Stimulated activated CD4-positive, alpha-beta T cell treated with anti-CD3 and anti-CD28 coated beads, Interleukin-15, amount 100 ng/mL, for 48 hours (primary cell): ENCODE measurements around the gene DSCAM.

ENCODE experiments used
- DNase-seq, 2 donors: peaks; one replicate each; pipeline ENCODE4 v3.0.0-alpha.2; 2020; ENCODE audit warnings: low read depth in 2 of 2

DSCAM gene

GRCh38 chr21:40662889-40663288 is 184.1 kb downstream of the DSCAM start:
- no peak for DNase-seq

- DNase-seq: no peak
Measured at GRCh38 chr21:40660461-40660860, 186.5 kb downstream of the DSCAM start.

GRCh38 chr21:40658311-40658710 is 188.6 kb downstream of the DSCAM start:
- no peak for DNase-seq

DNA sequence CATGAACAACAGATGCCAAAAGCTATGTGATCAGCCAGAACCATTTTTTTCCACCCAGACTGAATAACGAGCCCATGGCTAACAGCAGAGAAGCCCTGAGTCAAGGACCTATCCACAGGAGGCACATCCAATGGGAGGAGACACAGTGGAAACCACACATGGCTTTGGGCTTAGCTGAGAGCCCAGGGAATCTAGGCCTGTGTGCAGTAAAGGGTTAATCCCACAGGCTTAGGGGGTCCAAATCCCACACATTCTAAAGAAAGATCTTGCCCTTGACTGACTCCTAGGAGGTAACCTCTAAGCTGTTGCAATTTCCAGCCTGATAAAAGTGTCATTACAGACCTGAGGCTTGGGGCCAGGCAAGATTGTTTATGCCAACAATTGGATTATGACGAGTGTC is 194.5 kb downstream of the DSCAM start:
- no peak for DNase-seq

DNA sequence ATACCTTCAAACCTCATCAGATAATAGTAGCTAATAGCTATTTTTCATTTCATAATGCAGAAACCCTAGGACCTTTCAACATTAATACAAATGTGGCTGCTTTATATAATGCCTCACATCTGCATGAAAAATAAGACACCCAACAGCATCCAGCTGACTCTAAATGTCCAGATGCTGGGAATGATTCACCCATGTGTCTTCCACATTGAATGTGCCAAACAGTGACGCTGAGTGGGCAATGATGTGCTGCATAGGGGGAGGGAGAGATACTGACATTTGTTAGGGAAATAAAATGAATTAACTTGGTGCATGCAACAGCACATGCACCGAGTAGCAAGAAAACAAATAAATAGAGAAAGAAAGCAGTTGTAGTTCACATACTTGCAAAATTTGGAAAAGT is 199.3 kb downstream of the DSCAM start:
- no peak for DNase-seq

- no peak for DNase-seq
Measured at GRCh38 chr21:40646651-40647050, 200.3 kb downstream of the DSCAM start.

DNA sequence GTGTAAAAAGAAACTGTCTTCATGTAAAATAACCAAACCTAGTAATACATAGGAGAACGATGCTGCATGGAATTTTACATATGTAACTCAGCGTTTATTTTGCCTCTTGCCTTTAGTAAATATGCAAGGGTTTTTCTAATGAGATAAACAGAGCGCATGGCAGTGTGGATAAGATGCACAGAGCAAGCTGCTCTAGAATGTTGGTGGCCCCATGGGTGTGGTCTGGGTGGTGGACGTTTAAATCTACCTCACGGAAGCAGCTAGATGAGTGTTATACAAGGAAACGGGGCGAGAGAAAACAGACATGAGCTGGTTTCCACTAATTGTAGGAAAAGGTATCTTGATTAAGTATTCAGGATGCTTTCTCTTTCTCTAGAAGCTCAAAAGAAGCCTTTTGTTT is 205.9 kb downstream of the DSCAM start:
- no peak for DNase-seq

DNA sequence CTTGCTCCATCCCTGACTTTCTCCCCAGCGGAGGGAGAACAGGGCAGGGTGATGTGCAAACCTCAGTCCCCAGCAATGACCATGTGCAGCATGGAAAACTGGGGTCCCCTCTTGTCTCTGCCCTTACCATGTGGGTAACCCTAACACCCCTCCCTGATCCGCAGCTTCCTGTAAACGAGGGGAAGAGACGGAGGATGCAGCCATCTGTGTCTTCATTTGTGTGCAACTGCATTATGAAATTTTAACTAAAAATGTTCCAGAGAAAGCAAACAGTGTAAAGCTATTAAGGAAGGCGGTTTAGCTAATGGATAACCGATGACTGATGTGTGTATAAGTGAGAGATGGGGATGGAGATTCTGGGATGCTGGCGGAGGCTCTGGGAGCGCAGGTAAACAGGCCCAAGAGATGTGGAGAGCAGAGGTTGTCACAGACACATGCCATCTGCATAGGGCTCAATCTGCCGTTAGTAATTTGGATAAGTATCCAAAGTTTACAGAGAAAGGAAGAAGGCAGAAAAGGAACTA is 206.6 kb downstream of the DSCAM start:
- no peak for DNase-seq

GRCh38 chr21:40639616-40640194 is 207.3 kb downstream of the DSCAM start:
- no peak for DNase-seq

GRCh38 chr21:40638466-40639251 is 208.3 kb downstream of the DSCAM start:
- DNase-seq: no peak

DNA sequence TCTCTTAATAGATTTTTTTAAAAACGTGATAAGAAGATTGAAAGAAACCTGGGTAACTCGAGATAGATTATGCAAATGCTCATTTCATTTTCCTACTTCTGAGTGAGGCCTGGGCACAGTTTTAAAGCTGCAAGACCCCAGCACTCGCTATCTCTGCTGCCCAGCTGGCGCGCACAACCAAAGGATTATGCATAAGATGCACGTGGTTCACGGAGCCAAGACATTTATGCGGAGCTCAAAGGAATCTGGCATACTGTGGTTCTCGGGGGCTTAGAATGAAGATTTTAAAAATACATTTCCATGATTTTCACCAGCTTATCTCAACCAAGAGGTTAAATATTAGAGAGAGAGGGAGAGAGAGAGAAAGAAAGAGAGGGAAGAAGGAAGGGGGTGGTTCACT is 210.9 kb downstream of the DSCAM start:
- no peak for DNase-seq

DNA sequence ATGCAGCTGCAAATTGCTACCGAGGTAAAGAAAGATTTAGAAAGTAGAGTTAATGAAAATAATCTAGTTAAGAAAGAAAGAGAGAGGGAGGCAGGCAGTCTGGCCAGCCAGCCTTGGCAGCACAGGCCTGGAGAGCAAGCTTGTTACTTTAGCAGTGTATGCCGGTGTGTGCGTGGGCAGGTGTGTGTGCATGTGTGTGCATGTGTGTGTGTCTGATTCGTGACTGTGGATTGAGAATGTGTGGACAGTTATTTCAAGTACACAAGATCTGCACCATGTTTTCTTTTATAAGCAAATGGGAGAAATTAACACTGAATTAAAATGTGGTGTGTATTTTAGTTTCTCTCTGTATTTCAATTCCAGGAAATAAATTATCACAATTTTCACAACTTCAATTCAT is 211.6 kb downstream of the DSCAM start:
- DNase-seq: no peak

DNA sequence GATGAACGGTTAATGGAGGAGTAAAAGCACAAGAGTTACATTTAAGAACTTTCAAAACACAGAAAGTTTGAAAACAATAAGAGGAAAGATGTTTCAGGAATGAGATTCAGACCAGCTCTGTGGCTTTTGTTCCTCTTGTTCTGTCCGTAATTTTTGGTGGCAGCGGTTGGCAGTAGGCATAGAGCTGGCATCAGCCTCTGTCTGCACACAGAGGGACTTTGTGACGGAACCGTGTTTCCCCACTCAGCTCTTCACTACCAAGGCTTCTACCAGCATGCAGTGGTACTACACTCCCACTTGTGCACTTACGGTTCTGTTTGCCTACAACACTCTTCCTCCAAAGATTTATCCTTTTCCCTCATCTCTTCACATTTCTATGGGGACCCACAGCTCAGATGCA is 212.8 kb downstream of the DSCAM start:
- DNase-seq: no peak

GRCh38 chr21:40633048-40633447 is 213.9 kb downstream of the DSCAM start:
- DNase-seq: no peak

DNA sequence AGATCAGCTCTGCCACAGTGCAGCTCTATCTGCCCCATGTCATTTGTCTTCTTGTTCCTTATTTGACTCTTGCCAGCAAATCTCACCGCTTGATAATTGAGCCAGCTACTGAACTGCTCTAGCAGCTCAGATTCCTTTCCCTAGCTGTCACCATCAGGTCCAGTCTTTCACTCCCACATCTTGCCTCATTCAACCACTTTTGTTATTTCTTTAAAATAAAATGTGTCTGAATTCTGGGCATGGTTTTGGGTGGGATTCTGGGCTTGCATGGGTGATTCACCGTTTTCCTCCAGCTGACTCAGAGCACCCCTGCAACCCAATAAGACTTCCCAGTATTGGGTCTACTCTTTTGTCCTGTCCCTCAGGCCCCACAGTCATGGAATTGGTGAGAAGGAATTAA is 215.7 kb downstream of the DSCAM start:
- no peak for DNase-seq

DNA sequence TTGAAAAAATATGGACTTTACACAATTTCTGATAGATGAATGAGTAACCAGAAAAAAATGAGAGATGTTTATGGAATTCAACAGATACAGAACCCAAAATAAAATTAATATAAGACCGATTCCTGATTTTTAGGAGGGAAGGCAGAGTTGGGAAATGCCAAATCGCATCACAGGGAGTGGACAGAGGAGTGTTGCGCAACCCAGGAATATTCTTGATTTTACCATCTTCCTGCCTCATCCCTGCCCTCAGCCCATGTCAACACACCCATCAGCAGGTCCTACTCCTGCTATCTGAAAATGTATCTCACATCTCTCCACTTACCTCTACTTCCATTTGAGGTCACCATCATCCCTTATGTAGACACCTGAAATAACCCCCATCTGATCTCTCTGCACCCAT is 221.0 kb downstream of the DSCAM start:
- DNase-seq: no peak

DNA sequence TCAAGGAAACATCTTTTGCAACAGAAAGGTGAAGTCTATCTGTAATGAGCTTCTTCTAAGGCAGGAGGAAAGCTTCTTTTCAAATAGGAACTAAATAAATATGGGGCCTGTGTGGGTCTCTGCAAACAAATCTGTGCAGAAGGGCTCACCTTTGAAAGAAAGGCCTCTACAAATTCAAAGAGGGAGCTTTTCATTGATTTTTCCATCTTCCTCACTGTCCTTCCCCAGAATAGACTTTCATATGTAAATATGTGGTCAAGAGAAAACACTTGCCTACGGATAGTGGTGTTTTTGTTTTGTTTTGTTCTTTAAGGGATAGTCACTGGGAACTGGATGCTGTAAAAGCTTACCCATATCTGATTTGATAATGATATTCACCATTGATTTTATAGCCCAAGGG is 223.4 kb downstream of the DSCAM start:
- DNase-seq: no peak

- no peak for DNase-seq
Measured at GRCh38 chr21:40622531-40622930, 224.4 kb downstream of the DSCAM start.

DNA sequence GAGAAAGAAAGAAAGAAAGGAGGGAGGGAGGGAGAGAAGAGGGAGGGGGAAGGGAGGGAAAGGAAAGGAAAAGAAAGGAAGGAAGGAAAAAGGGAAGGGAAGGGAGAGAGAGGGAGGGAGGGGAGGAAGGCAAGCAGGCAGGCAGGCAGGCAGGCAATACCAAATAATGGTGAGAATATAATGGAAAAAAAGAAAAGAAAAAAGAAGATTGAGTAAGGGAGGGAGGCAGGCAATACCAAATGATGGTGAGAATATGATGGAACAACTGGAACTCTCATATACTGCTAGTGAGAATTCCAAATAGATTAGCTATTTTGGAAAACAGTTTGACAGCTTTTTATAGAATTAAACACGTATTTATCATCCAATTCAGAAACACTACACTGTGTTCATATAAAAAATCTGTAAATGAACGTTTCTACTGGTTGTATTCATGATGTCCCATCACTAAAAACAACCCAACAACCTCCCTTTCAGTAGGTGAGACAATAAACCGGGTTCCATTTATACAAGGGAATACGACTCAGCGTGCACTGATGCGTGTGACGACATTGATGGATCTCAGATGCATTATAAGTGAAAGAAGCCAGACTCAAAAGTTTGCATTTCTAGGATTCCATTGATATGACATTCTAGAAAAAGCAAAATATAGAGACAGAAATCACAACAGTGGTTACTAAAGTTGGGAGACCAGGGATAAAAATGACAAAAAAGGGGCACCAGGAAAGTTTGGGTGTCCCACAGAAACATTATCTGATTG is 226.4 kb downstream of the DSCAM start:
- no peak for DNase-seq

DNA sequence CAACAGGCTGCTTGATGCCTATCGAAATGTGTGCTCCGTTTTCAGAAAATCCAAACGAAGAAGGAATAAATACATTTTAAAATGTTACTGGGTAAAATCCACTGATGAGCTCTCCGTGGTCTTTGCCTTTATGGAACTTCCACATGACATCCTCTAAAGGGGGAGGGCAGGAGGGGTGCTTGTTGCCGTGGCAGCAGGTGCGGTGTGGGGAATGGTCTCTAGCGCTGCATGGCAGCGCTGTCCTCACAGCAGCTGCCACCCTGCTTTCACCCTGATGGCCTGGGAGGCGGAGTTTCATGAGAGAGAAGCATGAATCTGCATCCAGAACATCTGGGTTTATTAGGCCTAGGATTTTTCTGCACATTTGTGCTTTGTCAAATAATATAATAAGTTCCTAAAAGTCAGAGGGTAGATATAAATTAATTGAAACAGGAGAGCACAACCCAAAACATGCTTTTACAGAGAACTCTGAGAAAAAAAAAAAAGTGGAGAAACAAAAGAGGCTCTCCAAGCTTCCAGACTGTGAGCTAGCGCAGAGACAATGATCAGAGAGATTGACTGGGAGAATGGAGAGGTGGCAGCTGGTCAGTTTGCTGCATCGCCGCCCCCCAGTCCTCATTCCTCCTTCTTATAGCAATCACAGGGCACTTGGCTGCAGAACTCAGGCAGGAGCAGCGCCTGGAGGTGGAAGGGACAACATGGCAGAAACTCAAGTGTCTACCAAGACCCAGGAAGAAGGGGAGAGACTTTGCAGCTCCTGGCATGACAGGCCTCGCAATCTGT is 228.6 kb downstream of the DSCAM start:
- no peak for DNase-seq

- no peak for DNase-seq
Measured at GRCh38 chr21:40616377-40616704, 230.6 kb downstream of the DSCAM start.
